HG03280 (cell line): ENCODE results near the gene MAP3K5.
"Not testable (repeated sequence)": the region's sequence is repeated elsewhere in the genome, so short reads cannot be mapped to it uniquely, and the experiment has no call there.

Source experiments
- ATAC-seq: cut with Tn5 transposase; IDR thresholded peaks from one replicate; pipeline ENCODE4 v1.9.1; 2021; ENCODE audit warnings: mild to moderate bottlenecking, moderate library complexity; ENCODE audit not compliant: unreplicated experiment

Gene MAP3K5

GRCh38 chr6:136693090-136693489, 99.2 kb downstream of the MAP3K5 start:
- no peak for ATAC-seq

DNA sequence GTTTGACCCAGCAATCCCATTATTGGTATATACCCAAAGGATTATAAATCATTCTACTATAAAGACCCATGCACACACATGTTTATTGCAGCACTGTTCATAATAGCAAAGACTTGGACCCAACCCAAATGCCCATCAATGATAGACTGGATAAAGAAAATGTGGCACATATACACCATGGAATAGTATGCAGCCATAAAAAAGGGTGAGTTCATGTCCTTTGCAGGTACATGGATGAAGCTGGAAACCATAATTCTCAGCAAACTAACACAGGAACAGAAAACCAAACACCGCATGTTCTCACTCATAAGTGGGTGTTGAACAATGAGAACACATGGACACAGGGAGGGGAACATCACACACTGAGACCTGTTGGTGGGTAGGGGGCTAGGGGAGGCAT, 104.4 kb downstream of the MAP3K5 start:
- not testable (repeated sequence) for ATAC-seq

GRCh38 chr6:136685540-136686108, 106.7 kb downstream of the MAP3K5 start:
- ATAC-seq: no peak

DNA sequence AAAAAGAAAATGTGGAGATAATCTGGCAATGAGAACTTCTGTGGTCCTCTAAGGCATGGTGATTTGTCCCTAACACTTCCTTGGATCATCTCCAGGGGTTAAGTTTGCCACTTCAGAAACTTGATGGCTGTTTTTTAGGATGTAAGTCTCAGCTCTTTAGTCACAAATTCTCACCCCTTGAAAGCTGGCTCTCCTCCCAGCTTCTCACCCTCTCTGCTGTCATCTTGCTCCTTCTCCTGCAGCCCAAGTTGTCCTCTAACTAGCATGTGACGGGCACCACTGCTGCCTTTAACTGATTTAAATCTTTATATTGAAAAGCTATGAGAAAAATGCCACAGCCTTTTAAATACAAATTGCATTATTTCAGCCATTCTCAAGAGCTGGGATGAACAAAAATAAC, 107.8 kb downstream of the MAP3K5 start:
- ATAC-seq: no peak

DNA sequence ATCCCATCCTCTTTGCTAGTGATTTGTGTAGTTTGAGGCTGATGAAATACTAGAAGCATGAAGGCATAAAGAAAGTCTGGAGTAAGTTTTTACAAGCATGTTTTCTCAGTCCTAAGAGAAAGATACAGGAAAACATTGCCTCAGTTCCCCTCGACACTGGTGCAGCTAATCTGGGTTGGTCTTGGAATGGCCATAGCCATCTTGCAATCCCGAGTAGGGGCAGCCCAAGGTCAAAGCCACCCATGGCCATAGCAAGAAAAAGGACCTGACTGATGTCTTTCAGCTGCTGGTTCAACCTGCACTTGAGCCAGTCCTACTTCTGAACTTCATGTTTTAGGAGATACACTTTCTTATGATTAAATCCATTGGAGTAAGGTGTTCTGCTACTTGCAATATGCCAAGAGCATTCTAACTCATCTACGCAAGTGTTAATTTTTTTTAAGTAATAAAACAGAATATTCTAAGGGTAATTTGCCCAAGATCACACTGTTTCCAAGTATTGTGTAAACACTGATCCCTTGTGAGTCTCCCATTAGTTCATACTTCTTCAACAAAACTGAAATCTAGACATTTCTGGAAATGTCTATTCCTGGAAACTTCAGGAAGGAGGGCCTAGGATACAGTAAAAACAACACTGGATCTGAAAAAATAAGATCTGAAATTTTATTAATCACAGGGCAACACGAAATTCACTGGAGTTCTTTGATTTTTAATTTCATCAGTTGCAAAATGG, 108.9 kb downstream of the MAP3K5 start:
- ATAC-seq: no peak

DNA sequence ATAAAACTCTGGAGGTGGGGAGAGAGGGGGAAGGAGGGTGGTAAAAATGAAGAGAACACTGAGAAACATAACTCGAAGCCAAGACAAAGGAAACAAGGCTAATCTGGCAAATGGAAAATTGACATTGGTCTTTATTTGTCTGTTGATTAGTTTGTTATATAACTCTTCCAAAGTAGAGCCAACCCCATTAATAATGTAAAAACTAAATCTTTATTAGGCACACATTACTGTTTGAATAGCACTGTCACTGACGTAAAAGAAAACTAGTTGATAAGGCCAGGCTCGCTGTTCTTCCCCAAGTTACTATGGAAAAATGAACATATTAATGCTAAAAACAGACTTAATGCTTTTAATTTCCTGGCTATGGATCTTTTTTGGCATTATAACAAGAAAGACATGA, 110.0 kb downstream of the MAP3K5 start:
- no peak for ATAC-seq

DNA sequence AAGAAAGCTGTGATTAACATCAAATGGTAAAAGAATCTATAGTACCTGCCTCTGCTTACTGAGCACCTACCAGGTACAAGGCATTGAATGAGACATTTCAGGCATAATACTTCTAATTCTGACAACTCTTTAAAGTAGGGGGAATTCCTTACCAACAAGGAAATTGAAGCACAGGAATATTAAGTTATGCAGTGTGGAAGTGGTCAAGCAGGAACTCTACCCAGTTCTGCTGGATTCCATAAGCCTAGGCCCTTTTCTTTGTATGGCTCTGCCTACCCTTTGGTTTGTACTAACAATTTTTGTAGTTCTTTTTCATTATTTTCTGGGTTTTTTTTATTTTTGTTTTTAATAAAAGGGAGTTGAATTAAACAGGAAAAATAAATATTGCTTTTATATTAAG, 114.5 kb downstream of the MAP3K5 start:
- ATAC-seq: no peak

DNA sequence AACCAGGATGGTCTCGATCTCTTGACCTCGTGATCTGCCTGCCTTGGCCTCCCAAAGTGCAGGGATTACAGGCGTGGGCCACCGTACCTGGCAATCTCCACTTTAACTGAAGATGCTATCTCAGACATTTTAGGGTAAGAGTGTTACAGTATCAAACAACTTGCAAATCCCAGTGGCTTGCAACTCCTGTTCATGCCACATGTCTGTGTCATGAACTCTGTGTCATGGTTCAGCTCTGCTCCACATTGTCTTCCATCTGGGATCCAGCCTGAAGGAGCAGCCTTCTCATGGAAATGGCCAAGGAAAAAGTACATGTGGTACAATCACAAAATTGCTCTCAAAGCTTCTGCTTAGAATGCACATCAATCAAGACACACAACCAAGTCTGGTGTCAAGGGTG, 114.9 kb downstream of the MAP3K5 start:
- no peak for ATAC-seq

- ATAC-seq: no peak
Measured at GRCh38 chr6:136676075-136676474, 116.2 kb downstream of the MAP3K5 start.

DNA sequence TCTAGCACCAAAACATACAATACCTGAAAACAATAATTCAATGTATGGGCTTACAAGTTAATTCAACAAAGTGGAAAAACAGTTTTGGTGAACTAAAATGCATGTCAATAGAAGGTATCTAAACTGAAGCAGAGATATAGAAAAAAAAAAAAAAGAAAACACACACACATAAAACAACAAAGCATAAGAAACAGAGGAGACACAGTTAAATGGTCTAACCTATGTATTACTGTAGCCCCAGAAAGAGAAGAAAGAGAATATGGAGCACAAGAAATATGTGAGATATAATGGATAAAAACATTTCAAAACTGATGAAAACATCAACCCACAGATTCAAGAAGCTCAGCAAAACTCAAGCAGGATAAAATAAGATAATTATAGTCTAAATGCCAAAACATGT, 118.7 kb downstream of the MAP3K5 start:
- no peak for ATAC-seq

- no peak for ATAC-seq
Measured at GRCh38 chr6:136672144-136672543, 120.1 kb downstream of the MAP3K5 start.

DNA sequence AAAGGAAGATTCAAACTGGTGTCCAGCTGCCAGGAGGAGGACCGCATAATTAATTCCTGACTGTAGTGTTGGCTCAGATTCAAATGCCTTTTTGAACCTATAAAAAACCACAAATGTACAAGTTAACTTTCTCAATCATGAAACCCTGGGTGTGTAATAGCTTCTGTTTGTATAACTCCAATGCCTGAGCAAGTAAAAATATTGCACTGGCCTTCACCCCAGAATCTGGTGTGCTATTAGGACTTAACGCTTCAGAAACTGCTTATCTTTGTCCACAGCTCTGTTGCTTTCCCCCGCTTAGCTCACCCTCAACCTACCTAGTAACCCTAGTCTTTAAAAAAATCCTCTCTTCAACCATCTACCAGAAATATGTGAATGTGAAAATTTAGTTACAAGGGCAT, 123.0 kb downstream of the MAP3K5 start:
- no peak for ATAC-seq

- no peak for ATAC-seq
Measured at GRCh38 chr6:136668571-136668970, 123.7 kb downstream of the MAP3K5 start.

GRCh38 chr6:136666041-136666440, 126.2 kb downstream of the MAP3K5 start:
- ATAC-seq: no peak

DNA sequence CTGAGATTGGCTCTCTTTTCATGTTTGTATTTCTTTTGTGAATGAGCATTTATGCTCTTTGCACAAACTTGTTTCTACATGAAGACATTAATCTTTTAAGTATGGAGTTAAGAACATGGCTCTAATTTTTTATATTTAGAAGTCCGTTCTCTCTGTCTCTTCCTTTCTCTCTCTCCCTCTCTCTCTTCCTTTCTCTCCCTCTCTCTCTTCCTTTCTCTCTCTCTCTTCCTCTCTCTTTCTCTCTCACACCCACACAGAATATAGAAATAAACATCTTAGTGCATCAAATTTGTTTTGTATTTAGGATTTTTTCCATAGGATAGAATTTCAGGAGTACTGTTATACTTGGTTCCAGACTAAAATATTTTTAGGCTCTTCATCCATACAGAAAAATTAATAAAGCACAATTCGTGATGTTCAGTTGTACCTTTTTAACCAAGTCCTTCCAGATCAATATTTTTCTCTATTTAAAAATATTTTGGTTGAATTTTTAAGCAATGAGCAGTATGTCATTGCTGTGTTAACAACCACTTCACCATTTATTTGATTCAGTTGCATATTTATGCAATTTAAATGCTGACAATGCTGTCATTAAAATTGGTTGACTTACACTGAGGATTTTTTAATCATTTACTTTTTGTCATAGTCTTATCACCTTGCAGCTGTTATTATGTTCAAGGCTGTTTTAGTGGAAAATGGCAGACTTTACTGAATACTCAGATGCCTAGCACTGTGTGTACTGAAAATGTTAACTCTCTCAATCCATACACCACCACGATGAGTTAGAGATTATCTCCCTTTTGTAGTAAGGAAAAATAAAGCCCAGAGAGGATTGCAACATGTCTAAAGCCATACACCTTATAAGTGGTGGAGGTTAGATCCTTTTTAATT, 129.7 kb downstream of the MAP3K5 start:
- no peak for ATAC-seq

- ATAC-seq: no peak
Measured at GRCh38 chr6:136660727-136661126, 131.6 kb downstream of the MAP3K5 start.

GRCh38 chr6:136659991-136660499, 132.2 kb downstream of the MAP3K5 start:
- ATAC-seq: no peak

- ATAC-seq: no peak
Measured at GRCh38 chr6:136658711-136659110, 133.6 kb downstream of the MAP3K5 start.

GRCh38 chr6:136657666-136658065, 134.6 kb downstream of the MAP3K5 start:
- no peak for ATAC-seq

DNA sequence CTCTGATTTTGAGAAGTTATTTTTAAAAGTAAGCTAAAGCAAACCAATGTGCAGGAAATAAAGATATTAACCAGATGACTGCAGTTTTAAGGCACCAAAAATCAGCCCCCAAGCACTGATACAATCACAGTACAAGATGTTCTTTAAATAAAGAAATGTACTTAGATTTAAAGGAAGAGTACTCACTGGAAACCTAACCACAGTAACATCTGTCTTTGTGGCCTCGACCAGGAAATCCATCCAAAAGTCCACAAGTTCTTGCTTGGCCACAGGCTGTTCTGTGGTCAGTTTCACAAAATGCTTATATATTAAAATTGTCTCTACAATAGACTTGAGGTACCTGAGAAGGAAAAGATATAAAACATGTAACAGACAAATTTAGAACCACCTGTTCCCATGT, 136.2 kb downstream of the MAP3K5 start:
- ATAC-seq: no peak

DNA sequence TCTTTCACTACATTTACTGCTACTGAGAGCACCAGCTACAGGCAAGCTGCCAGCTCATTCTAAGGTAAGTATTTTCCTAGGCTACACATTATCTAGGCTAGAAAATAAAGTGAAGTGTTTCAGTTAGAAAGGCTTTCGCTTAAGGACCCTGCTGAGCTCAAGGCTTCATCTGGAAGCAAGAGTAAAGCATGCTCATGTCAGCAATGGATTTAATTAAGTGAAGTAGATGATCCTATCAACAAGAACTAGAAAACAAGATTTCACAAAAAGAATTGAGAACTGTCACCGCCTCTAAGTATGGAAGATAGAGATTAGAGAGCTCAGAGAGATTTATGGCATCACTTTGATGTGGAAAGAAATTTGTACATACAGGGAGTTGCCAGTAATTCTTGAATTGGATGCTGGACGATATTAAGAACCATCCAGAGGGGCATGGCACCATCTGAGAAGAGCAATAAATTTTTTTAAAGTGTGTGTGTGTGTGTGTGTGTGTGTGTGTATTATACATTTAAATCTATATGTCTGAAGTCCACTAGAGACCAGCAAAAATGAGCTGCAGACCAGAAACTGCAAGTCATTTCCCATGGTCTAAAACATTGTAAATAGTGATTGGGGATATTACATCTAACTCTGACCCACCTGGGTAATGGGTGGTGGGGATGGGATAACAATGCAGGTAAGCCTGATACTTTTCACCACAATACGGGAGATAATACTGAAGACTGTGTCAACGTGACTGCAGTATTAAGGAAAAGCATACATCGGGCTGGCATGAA, 136.8 kb downstream of the MAP3K5 start:
- ATAC-seq: no peak
